Activated T-cell treated with anti-CD3 and anti-CD28 coated beads, Interleukin-2, amount 50 U/mL, for 72 hours (primary cell): ENCODE data around the gene PEX6. TPM values are rescaled to one million over a fixed set of nuclear protein-coding genes. Genes with fewer than 3 reads are reported as not detected.
A peak's percentile ranks its signal among the peaks of the same experiment; 100 is the strongest.
"Not testable (repeated sequence)": the region's sequence is repeated elsewhere in the genome, so short reads cannot be mapped to it uniquely, and the experiment has no call there.

ENCODE experiments used
- ATAC-seq, 2 donors: fragments of 150-1000 bp; cut with Tn5 transposase; replicated peaks in 1 of 2; 2 replicates each; pipeline ENCODE4 v1.10.0; 2021; ENCODE audit warnings: moderate library complexity in 2 of 2, mild to moderate bottlenecking in 1 of 2
- DNase-seq, 2 donors: peaks; one replicate each; pipeline ENCODE4 v3.0.0; 2021 to 2022; ENCODE audit warnings: mixed read lengths in 1 of 2
- H3K27ac Mint-ChIP-seq: one replicate; pipeline ENCODE4 v1.8.0; 2022; ENCODE audit warnings: mild to moderate bottlenecking, moderate library complexity, mixed read lengths
- H3K27me3 Mint-ChIP-seq: one replicate; pipeline ENCODE4 v1.8.0; 2022; ENCODE audit warnings: low read depth, mixed read lengths
- H3K36me3 Mint-ChIP-seq, 2 donors: one replicate each; pipeline ENCODE4 v1.8.0; 2022; ENCODE audit warnings: mixed read lengths in 2 of 2, mild to moderate bottlenecking in 1 of 2; ENCODE audit not compliant: insufficient read depth in 2 of 2
- H3K4me1 Mint-ChIP-seq: one replicate; pipeline ENCODE4 v1.8.0; 2022; ENCODE audit warnings: low read depth, mixed read lengths
- H3K4me3 Mint-ChIP-seq, 2 donors: one replicate each; pipeline ENCODE4 v1.8.0; 2022; ENCODE audit warnings: mild to moderate bottlenecking in 2 of 2, mixed read lengths in 2 of 2, moderate library complexity in 2 of 2
- H3K9me3 Mint-ChIP-seq, 2 donors: one replicate each; pipeline ENCODE4 v1.8.0; 2022; ENCODE audit warnings: mixed read lengths in 2 of 2
- total RNA-seq, 2 donors: library from RNA; stranded (reverse); gene quantifications; one replicate each; pipeline ENCODE4 v1.2.3, GENCODE V29; 2022

Gene PEX6
- total RNA-seq, 2 donors from 2014 or later: 28.0 to 31.5 TPM

DNA sequence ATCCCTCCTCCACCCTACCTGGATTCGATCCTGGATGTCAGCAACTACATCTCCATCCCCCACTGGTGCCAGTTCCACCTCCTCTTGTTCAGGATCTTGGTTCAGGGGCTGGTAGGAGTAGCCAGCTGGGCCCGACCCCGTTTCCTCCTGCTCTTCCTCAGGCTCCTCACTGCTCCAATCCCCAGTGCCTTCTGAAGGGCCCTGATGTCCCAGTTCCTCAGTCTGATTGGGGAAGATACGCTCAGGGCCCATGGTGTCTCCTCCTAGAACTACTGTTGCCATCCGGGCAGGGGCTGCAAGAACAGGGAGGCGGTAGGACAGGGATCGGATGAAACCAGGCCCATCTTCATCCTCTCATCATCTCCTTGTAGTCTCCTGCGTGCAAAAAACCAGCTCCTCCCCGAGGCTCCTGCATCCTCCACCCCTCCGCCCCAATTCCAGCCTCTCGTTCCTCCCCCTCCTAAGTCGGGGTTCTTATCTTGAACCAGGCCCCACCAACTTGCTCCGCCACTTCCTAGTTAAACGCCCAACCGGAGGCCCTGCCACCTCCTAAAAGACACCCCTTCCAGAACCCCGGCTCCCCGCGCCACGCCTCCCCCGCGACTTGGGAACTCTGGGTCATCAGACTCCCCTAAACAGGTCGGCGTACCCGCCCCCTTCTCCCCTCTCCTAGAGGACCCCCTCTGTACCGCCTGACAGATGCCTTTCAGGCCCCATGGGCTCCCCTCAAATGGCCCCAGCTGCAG lies 34.3 kb upstream of the PEX6 start:
- no peaks in the 10 kb centered on the region for H3K9me3 Mint-ChIP-seq
- ATAC-seq (peak in 1 of 2 donors; percentile 27), DNase-seq (no peak)
- H3K4me1 Mint-ChIP-seq: peaks cover 65% of the 10 kb centered on the region
- H3K36me3 Mint-ChIP-seq: peaks cover 9 to 16% of the 10 kb centered on the region in 2 donors
- peak overlapping the region; percentile 70 for H3K27ac Mint-ChIP-seq
- H3K27me3 Mint-ChIP-seq: no peaks in the 10 kb centered on the region
- peak overlapping the region; percentile 94 to 99 for H3K4me3 Mint-ChIP-seq

DNA sequence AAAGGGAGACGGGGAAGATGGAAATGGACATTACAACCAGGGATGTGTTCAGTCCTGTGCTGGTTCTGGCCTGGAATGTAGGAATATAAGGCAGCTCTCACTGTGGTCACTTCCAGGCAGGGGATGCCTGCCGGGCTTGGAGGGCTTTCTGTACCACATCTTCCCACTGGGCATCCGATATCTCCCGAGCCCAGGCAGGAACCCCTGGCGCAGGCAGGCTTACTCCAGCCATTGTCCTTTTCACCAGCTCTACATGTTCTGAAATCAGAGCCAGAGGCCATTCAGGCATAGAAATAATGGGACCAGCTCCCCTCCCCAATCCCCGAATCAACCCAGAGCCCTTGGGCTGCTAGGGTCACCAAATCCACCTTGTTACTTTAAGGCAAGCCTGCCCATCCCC lies 33.4 kb upstream of the PEX6 start:
- DNase-seq (no peak), ATAC-seq (no peak)
- H3K27ac Mint-ChIP-seq: peak overlapping the region; percentile 70
- no peaks in the 10 kb centered on the region for H3K9me3 Mint-ChIP-seq
- peaks cover 58% of the 10 kb centered on the region for H3K4me1 Mint-ChIP-seq
- H3K27me3 Mint-ChIP-seq: no peaks in the 10 kb centered on the region
- H3K4me3 Mint-ChIP-seq: peak overlapping the region; percentile 94 to 99
- peaks cover 7% of the 10 kb centered on the region in 2 donors for H3K36me3 Mint-ChIP-seq

DNA sequence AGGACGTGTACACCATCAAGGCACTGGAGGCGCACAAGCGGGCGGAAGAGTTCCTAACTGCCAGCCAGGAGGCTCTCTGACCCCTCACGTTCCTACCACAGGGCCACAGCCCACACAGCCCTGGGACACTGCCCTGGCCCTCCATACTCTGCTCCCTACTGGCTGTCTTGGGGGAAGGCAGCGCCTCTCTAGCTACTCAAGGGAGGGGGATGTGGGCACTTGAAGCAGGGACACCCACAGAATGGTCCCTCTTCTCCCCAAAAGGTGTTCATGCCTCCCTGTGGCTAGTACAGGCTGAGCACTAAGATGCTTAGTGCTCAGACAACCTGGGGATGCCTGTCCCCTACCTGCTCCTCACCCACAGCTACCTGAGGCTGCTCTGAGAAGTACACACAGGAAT lies 32.2 kb upstream of the PEX6 start:
- Mint-ChIP-seq H3K36me3 (peaks cover 7 to 9% of the 10 kb centered on the region in 2 donors), H3K9me3 (no peaks in the 10 kb centered on the region), H3K4me1 (peaks cover 51% of the 10 kb centered on the region), H3K27me3 (no peaks in the 10 kb centered on the region), H3K27ac (peak overlapping the region; percentile 32), H3K4me3 (no peak overlapping the region)
- DNase-seq (no peak), ATAC-seq (no peak)

DNA sequence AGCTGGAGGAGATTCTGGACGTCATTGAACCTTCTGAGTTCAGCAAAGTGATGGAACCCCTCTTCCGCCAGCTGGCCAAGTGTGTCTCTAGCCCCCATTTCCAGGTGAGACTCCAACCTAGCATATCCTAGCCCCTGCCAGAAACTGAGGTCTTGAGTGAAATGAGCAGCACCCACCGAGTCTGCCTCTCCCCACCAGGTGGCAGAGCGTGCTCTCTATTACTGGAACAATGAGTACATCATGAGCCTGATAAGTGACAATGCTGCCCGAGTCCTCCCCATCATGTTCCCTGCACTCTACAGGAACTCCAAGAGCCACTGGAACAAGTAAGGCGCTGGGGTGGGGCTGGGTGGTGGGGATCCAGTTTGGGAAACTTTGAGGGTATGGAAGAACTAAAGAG lies 30.1 kb upstream of the PEX6 start:
- Mint-ChIP-seq H3K9me3 (no peaks in the 10 kb centered on the region), H3K27ac (peak overlapping the region; percentile 24), H3K4me1 (peaks cover 37% of the 10 kb centered on the region), H3K36me3 (peaks cover 8 to 11% of the 10 kb centered on the region in 2 donors), H3K4me3 (no peak overlapping the region), H3K27me3 (no peaks in the 10 kb centered on the region)
- DNase-seq (peak; percentile 34 to 37), ATAC-seq (no peak)

DNA sequence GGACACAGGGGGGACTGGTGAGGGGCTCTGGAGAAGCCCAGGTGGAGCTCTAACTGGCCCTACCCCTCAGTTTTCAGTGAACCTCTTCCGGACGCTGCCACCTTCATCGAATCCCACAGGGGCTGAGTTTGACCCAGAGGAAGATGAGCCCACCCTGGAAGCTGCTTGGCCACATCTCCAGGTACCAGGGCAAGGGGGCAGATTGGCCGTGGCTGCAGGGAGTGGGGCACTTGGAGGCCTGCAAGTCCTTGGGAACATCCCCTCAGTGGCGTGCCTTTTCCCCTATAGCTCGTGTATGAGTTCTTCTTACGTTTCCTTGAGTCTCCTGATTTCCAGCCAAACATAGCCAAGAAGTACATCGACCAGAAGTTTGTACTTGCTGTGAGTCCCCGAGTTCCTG lies 28.1 kb upstream of the PEX6 start:
- ATAC-seq (no peak), DNase-seq (no peak)
- H3K4me3 Mint-ChIP-seq: no peak overlapping the region
- no peak overlapping the region for H3K27ac Mint-ChIP-seq
- peaks cover 8 to 11% of the 10 kb centered on the region in 2 donors for H3K36me3 Mint-ChIP-seq
- peaks cover 20% of the 10 kb centered on the region for H3K4me1 Mint-ChIP-seq
- no peaks in the 10 kb centered on the region for H3K27me3 Mint-ChIP-seq
- no peaks in the 10 kb centered on the region for H3K9me3 Mint-ChIP-seq

DNA sequence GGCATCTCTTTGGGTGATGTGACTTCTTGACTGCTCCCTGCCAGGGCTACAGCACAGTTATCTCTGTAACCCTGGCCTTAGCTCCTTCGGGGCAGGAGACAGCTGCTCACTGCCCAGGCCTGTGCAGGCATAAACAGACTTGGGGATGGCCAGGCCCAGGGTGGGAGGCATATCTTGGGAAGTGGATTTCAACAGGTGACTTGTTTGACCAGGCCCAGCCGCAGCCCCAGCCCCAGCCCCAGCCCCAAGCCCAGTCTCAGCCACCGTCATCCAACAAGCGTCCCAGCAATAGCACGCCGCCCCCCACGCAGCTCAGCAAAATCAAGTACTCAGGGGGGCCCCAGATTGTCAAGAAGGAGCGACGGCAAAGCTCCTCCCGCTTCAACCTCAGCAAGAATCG lies 27.3 kb upstream of the PEX6 start:
- DNase-seq (no peak), ATAC-seq (no peak)
- H3K4me3 Mint-ChIP-seq: no peak overlapping the region
- no peak overlapping the region for H3K27ac Mint-ChIP-seq
- H3K36me3 Mint-ChIP-seq: peaks cover 8 to 10% of the 10 kb centered on the region in 2 donors
- no peaks in the 10 kb centered on the region for H3K9me3 Mint-ChIP-seq
- H3K27me3 Mint-ChIP-seq: no peaks in the 10 kb centered on the region
- H3K4me1 Mint-ChIP-seq: peaks cover 11% of the 10 kb centered on the region

DNA sequence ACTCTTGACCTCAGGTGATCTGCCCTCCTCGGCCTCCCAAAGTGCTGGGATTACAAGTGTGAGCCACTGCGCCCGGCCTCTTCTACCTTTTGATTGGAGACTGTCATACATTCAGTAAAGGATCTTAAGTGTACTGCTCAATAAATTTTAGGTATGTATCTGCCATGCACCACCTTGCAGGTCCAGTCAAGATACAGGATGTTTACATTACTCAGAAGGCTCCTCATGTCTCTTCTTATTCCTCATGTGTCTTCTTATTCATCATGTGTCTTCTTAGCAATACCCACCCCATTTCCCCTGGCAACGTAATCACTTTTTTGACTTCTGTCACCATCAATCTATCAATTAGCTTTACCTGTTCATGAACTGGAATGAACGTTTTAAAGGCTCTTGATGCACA lies 26.9 kb upstream of the PEX6 start:
- peaks cover 7% of the 10 kb centered on the region for H3K4me1 Mint-ChIP-seq
- H3K27me3 Mint-ChIP-seq: no peaks in the 10 kb centered on the region
- peaks cover 8 to 10% of the 10 kb centered on the region in 2 donors for H3K36me3 Mint-ChIP-seq

DNA sequence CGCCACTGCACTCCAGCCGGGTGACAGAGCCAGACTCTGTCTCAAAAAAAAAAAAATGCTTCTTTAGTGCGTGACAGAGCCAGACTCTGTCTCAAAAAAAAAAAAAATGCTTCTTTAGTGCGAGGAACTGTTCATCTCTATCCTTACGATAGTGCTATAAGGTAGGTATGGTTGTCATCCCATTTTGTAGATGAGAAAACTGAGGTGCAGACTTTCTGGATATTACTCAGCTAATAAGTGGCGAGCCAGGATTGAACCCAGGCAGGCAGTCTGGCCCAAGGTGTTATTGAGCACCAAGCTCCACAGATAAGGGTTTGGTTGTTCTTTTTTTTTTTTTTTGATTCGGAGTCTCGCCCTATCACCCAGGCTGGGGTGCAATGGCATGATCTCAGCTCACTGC lies 22.9 kb upstream of the PEX6 start:
- DNase-seq (no peak), ATAC-seq (no peak)
- Mint-ChIP-seq H3K27ac (no peak overlapping the region), H3K4me3 (no peak overlapping the region), H3K27me3 (no peaks in the 10 kb centered on the region), H3K4me1 (no peaks in the 10 kb centered on the region), H3K9me3 (no peaks in the 10 kb centered on the region), H3K36me3 (peaks cover 3 to 5% of the 10 kb centered on the region in 2 donors)

More for the DNA sequence above, 26.9 kb upstream of the PEX6 start:
- H3K27ac Mint-ChIP-seq: no peak overlapping the region
- H3K9me3 Mint-ChIP-seq: no peaks in the 10 kb centered on the region
- DNase-seq: no peak
- ATAC-seq: peak in 1 of 2 donors; percentile 53
- H3K4me3 Mint-ChIP-seq: no peak overlapping the region

DNA sequence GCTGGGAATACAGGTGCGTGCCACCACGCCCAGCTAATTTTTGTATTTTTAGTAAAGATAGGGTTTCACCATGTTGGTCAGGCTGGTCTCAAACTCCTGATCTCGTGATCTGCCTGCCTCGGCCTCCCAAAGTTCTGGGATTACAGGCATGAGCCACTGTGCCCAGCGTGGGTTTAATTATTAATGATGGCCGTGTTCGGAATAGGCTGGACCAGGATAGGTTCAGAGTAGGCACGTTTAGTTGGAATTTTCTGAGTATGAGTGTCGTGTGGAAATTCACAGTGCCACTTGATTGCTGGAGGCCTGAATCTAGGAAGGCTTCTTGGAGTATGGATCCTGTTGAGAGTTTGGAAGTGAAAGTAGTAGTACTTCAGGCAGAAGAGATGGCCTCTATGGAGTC lies 19.2 kb upstream of the PEX6 start:
- not testable (repeated sequence) for H3K27ac Mint-ChIP-seq, ATAC-seq, H3K27me3 Mint-ChIP-seq, H3K4me3 Mint-ChIP-seq, H3K9me3 Mint-ChIP-seq, DNase-seq, H3K36me3 Mint-ChIP-seq
- peaks cover 13% of the 10 kb centered on the region for H3K4me1 Mint-ChIP-seq

DNA sequence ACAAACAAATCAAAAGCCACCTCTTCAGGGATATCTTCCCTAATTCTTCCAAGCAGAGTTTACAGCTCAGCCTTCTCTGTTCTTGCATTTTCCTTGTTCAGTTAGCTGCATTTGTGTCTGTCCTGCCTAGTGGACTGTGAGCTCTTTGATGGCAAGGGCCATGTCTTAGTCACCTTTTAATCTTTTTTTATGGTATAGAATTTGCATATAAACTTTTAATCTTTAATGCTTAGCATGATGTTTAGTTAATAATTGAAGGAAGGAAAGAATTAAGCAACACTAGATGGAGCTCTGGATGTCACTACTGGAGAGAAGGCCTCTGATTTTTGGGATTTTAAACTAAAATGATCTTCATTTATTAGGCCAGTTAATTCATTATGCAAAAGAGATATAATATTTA lies 17.5 kb upstream of the PEX6 start:
- H3K9me3 Mint-ChIP-seq: no peaks in the 10 kb centered on the region
- peaks cover 13% of the 10 kb centered on the region for H3K4me1 Mint-ChIP-seq
- ATAC-seq: no peak
- H3K36me3 Mint-ChIP-seq: no peaks in the 10 kb centered on the region
- no peak for DNase-seq
- no peaks in the 10 kb centered on the region for H3K27me3 Mint-ChIP-seq
- no peak overlapping the region for H3K27ac Mint-ChIP-seq
- H3K4me3 Mint-ChIP-seq: no peak overlapping the region

DNA sequence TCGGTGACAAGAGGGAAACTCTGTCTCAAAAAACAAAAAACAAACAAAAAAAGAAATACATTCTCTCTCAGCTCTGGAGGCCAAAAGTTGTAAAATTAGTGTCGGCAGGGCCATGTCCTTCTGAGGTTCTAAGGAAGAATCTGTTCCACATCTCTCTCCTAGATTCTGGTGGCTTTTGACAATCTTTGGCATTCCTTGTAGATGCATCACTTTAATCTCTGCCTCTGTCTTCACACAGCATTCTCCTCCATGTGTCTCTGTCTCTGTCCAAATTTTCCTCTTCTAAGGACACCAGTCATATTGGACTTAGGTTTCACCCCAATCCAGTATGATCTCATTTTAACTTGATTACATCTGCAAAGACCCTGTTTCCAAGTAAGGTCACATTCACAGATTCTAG lies 14.5 kb upstream of the PEX6 start:
- Mint-ChIP-seq H3K27ac (no peak overlapping the region), H3K9me3 (no peaks in the 10 kb centered on the region), H3K4me3 (no peak overlapping the region), H3K36me3 (peaks cover 0 to 3% of the 10 kb centered on the region in 2 donors), H3K27me3 (no peaks in the 10 kb centered on the region), H3K4me1 (peaks cover 16% of the 10 kb centered on the region)
- DNase-seq (no peak), ATAC-seq (no peak)

DNA sequence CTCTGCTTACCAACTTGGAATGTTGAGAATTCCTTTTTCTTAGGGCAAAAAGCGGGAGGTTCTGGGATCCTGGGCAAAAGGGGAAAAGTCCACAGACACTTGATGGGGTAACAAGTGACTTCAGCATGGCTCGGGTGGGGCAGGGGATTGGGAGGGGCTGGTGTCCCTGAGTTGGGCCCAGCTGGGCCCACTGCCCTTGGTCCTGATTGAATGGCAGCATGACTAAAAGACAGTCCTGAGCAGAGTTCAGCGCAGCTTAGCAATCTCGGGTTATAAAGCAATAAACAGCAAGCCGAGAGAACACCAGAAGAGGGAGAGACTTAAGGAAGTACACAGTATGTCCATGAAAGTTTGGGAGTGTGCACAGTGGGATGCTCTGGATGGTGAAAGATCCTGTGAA lies 10.9 kb upstream of the PEX6 start:
- DNase-seq (no peak), ATAC-seq (no peak)
- Mint-ChIP-seq H3K9me3 (no peaks in the 10 kb centered on the region), H3K4me3 (no peak overlapping the region), H3K27me3 (no peaks in the 10 kb centered on the region), H3K36me3 (peaks cover 5% of the 10 kb centered on the region in 2 donors), H3K4me1 (peaks cover 43% of the 10 kb centered on the region), H3K27ac (no peak overlapping the region)

DNA sequence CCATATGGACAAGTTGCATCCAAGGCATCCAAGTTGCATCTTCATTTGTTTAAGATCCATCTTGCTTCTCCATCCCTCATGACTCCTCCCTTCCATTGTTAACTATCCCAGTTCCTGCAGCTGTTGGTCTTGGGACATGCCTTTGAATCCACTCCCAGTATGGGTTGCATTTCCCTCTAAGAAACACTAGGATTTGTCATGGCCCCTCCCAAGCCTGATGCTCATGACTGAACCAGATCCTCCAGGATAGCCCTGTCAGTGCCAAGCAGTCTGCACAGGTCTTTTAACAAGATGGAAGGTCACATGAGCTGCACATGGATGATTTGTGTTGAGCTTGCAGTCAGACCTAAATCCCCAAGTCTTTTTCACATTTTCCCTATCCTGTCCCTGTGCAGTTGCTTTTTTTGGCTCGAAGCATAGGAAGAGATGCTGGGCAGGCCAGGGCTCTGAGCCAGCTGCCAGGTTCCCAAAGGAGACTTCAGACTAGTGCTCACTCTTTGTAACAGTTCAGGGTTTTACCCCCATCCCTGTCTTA lies 9.6 kb upstream of the PEX6 start:
- ATAC-seq (no peak), DNase-seq (no peak)
- Mint-ChIP-seq H3K27ac (no peak overlapping the region), H3K36me3 (peaks cover 5% of the 10 kb centered on the region in 2 donors), H3K4me3 (no peak overlapping the region), H3K9me3 (no peaks in the 10 kb centered on the region), H3K4me1 (peaks cover 43% of the 10 kb centered on the region), H3K27me3 (no peaks in the 10 kb centered on the region)
